ENCODE data around the gene STK24. TPM values are rescaled to one million over a fixed set of nuclear protein-coding genes. Genes with fewer than 3 reads are reported as not detected.

Gene STK24
- total RNA-seq, 1 donor from 2014 or later = 190 TPM

- DNase-seq (ENCODE audit: low read depth) = no peak
- TF ChIP-seq CTCF (IDR thresholded peaks at IDR 0.05; ENCODE audit: insufficient read depth, low read length, poor library complexity, severe bottlenecking) = no peak
- H3K4me3 ChIP-seq (ENCODE audit: low read depth, low read length) = no peak overlapping the region
- H3K27me3 ChIP-seq (ENCODE audit: control insufficient read depth, insufficient read depth, low read length) = no peaks in the 10 kb centered on the region
- no peaks in the 10 kb centered on the region for H3K36me3 ChIP-seq (ENCODE audit: control insufficient read depth, insufficient read depth, low read length)
Observed at GRCh38 chr13:98512774-98513665, 63.9 kb downstream of the STK24 start.

- DNase-seq (ENCODE audit: low read depth) = no peak
- H3K36me3 ChIP-seq (ENCODE audit: control insufficient read depth, insufficient read depth, low read length) = no peaks in the 10 kb centered on the region
- TF ChIP-seq CTCF (IDR thresholded peaks at IDR 0.05; ENCODE audit: insufficient read depth, low read length, poor library complexity, severe bottlenecking) = no peak
- no peaks in the 10 kb centered on the region for H3K27me3 ChIP-seq (ENCODE audit: control insufficient read depth, insufficient read depth, low read length)
- no peak overlapping the region for H3K4me3 ChIP-seq (ENCODE audit: low read depth, low read length)
Observed at GRCh38 chr13:98511435-98511834, 65.5 kb downstream of the STK24 start.

GRCh38 chr13:98510156-98510509, 66.8 kb downstream of the STK24 start:
- H3K4me3 ChIP-seq (ENCODE audit: low read depth, low read length) = no peak overlapping the region
- no peaks in the 10 kb centered on the region for H3K27me3 ChIP-seq (ENCODE audit: control insufficient read depth, insufficient read depth, low read length)
- H3K36me3 ChIP-seq (ENCODE audit: control insufficient read depth, insufficient read depth, low read length) = no peaks in the 10 kb centered on the region
- no peak for TF ChIP-seq CTCF (IDR thresholded peaks at IDR 0.05; ENCODE audit: insufficient read depth, low read length, poor library complexity, severe bottlenecking)
- DNase-seq (ENCODE audit: low read depth) = no peak

GRCh38 chr13:98509271-98510155, 67.4 kb downstream of the STK24 start:
- Histone ChIP-seq H3K4me3 (ENCODE audit: low read depth, low read length) (no peak overlapping the region), H3K27me3 (ENCODE audit: control insufficient read depth, insufficient read depth, low read length) (no peaks in the 10 kb centered on the region), H3K36me3 (ENCODE audit: control insufficient read depth, insufficient read depth, low read length) (no peaks in the 10 kb centered on the region)
- DNase-seq (ENCODE audit: low read depth) = peak; percentile 52
- TF ChIP-seq CTCF (IDR thresholded peaks at IDR 0.05; ENCODE audit: insufficient read depth, low read length, poor library complexity, severe bottlenecking) = no peak

- no peak overlapping the region for H3K4me3 ChIP-seq (ENCODE audit: low read depth, low read length)
- H3K27me3 ChIP-seq (ENCODE audit: control insufficient read depth, insufficient read depth, low read length) = no peaks in the 10 kb centered on the region
- TF ChIP-seq CTCF (IDR thresholded peaks at IDR 0.05; ENCODE audit: insufficient read depth, low read length, poor library complexity, severe bottlenecking) = no peak
- no peaks in the 10 kb centered on the region for H3K36me3 ChIP-seq (ENCODE audit: control insufficient read depth, insufficient read depth, low read length)
- DNase-seq (ENCODE audit: low read depth) = peak; percentile 89
Observed at GRCh38 chr13:98508685-98509084, 68.2 kb downstream of the STK24 start.

Measured in kidney epithelial cell (primary cell).